GM21447 (cell line): ENCODE results near the gene MYH15.

ENCODE experiments used
- ATAC-seq: cut with Tn5 transposase; IDR thresholded peaks from one replicate; pipeline ENCODE4 v1.9.1; 2021; ENCODE audit not compliant: unreplicated experiment

MYH15 gene

GRCh38 chr3:108510496-108510895 lies at the start of gene MYH15:
Gene MYH15, minus strand, starts transcription at chr3:108510596. Its CDS starts 66 bp downstream, at chr3:108510530.
- no peak for ATAC-seq

GRCh38 chr3:108555966-108556581 lies 45.7 kb upstream of the MYH15 start:
- no peak for ATAC-seq

GRCh38 chr3:108554913-108555571 lies 44.6 kb upstream of the MYH15 start:
- no peak for ATAC-seq

- no peak for ATAC-seq
Measured at GRCh38 chr3:108554229-108554628, 43.8 kb upstream of the MYH15 start.

- ATAC-seq: no peak
Measured at GRCh38 chr3:108552267-108553159, 42.1 kb upstream of the MYH15 start.

- no peak for ATAC-seq
Measured at GRCh38 chr3:108548886-108549285, 38.5 kb upstream of the MYH15 start.

- no peak for ATAC-seq
Measured at GRCh38 chr3:108548304-108548703, 37.9 kb upstream of the MYH15 start.

- ATAC-seq: no peak
Measured at GRCh38 chr3:108546692-108547091, 36.3 kb upstream of the MYH15 start.

GRCh38 chr3:108546247-108546646 lies 35.9 kb upstream of the MYH15 start:
- no peak for ATAC-seq

- no peak for ATAC-seq
Measured at GRCh38 chr3:108538083-108538482, 27.7 kb upstream of the MYH15 start.

GRCh38 chr3:108528459-108529252 lies 18.3 kb upstream of the MYH15 start:
- peak; percentile 97 for ATAC-seq

GRCh38 chr3:108527817-108528216 lies 17.4 kb upstream of the MYH15 start:
- no peak for ATAC-seq

- ATAC-seq: no peak
Measured at GRCh38 chr3:108527109-108527508, 16.7 kb upstream of the MYH15 start.

- ATAC-seq: no peak
Measured at GRCh38 chr3:108525971-108526370, 15.6 kb upstream of the MYH15 start.

- ATAC-seq: no peak
Measured at GRCh38 chr3:108525256-108525655, 14.9 kb upstream of the MYH15 start.

GRCh38 chr3:108524537-108524936 lies 14.1 kb upstream of the MYH15 start:
- no peak for ATAC-seq

GRCh38 chr3:108518895-108519294 lies 8.5 kb upstream of the MYH15 start:
- no peak for ATAC-seq

GRCh38 chr3:108516881-108517280 lies 6.5 kb upstream of the MYH15 start:
- ATAC-seq: no peak

- ATAC-seq: no peak
Measured at GRCh38 chr3:108513961-108514360, 3.6 kb upstream of the MYH15 start.

- ATAC-seq: no peak
Measured at GRCh38 chr3:108512671-108513070, 2.3 kb upstream of the MYH15 start.

- no peak for ATAC-seq
Measured at GRCh38 chr3:108511490-108511889, 1.1 kb upstream of the MYH15 start.
